ENCODE measurements around the gene SLC24A2.
"Not testable (repeated sequence)": the region's sequence is repeated elsewhere in the genome, so short reads cannot be mapped to it uniquely, and the experiment has no call there.

The SLC24A2 gene

DNA sequence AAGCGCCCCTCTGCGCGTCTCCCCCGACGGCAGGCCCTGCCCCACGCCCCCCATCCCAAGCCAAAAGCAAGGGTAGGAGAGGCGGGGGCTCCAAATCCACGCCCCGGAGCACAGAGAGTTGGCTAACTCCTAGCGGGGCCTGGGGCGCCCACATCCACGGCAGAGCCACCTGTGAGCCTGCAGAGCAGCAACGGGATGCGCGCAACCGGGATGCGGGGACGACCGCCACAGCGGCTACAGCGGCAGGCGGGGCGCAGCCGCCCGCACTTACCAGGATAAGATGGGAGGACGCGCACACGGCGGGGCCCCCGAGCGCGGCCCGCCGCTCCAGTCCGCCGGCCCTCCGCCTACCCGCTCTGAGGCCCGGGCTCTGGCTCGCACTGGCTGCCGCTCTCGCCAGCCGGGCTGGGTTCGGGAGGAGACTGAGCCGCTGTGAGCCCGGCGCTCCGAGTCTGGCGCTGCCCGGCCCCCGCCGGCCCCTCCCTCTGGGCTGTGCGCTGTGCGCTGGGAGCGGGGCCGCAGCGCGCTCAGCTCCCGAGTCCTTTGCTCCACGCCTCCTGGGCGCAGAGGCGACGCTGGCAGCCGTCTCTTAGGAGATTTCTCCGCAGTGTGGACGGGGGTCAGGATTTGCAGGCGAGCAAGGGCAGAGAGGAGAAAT, at the start of gene SLC24A2:
TSS of gene SLC24A2 (minus strand) at position 424 of the 658 bp plus-strand sequence.
- no peak for DNase-seq (ENCODE audit: extremely low read depth in 1 of 2, low read depth in 1 of 2)

DNA sequence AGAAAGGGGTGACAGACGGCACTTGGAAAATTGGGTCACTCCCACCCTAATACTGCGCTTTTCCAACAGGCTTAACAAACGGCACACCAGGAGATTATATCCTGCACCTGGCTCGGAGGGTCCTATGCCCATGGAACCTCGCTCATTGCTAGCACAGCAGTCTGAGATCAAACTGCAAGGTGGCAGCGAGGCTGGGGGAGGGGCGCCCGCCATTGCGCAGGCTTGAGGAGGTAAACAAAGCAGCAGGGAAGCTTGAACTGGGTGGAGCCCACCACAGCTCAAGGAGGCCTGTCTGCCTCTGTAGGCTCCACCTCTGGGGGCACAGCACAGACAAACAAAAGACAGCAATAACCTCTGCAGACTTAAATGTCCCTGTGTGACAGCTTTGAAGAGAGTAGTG, 44.5 kb upstream of the SLC24A2 start:
- not testable (repeated sequence) for DNase-seq (ENCODE audit: extremely low read depth in 1 of 2, low read depth in 1 of 2)

DNA sequence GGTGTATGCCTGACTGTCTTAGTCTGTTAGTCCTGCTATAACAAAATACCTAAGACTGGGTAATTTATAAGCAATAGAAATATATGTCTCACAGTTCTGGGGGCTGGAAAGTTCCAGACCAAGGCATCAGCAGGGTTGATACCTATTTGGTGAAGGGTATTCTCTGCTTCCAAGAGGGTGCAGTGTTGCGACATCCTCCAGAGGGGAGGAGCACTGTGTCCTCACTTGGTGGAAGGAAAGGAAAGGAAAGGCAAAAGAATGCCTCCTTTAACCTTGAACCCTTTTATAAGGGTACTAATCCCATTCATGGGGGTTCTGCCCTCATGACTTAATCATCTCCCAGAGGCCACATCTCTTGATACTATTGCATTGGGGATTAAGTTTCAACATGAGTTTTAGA, 42.0 kb upstream of the SLC24A2 start:
- DNase-seq (ENCODE audit: extremely low read depth in 1 of 2, low read depth in 1 of 2), result no peak

DNA sequence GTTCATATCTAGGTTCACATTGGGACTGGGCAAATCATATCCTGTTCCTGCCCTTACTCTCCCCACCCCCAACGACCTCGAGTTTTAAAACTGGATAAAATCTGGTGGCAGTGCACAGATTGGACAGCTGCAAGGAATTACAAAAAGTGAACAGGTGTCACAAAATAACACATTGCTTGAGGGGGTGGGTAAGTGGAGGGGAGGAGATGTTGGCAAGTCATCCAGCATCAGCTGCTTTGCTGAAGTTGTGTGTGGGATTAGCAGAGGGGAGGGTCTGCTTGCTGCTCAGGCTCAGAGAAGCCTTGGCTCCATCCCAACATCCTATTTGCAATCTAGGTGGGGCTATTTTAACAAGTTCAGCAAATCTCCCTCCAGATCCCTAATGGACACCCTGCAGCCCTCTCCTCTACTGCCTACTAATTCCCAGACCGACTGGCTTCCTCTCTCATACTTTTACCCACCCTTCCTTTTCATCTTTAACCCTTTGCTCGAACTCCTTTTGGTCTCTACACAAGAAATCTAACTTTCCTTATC, 39.8 kb upstream of the SLC24A2 start:
- DNase-seq (ENCODE audit: extremely low read depth in 1 of 2, low read depth in 1 of 2), result no peak

DNA sequence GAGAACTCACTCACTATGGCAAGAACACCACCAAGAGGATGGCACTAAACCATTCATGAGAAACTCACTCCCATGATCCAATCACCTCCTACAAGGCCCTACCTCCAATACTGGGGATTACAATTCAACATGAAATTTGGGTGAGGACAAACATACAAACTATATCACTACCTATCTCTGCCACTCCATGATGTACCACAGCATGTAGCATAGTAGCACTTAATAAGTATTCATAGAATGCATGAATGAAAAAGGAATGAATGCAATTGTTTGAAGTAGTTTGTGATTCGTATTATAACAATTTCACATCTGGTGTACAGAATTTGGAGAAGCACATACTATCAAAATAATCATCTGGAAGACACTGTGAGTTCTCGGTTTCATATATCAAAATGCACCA, 27.9 kb upstream of the SLC24A2 start:
- no peak for DNase-seq (ENCODE audit: extremely low read depth in 1 of 2, low read depth in 1 of 2)

DNA sequence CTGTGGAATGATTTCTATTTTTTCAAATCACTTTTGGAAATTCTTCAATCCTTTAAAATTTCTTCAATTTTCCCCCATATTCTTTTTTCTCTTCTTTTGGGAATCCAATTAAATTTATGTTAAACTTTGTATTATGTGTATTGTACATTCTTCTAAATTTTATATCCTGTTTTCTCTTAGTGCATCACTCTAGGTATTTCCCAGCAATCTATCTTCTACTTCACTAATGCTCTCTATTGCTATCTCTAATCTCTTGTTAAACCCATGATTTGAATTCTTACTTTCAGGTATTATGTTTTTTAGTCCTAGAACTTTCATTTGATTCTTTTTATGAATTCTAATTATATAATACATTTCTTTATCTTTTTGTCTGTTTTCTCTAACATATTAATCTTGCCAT, 23.4 kb upstream of the SLC24A2 start:
- DNase-seq (ENCODE audit: extremely low read depth in 1 of 2, low read depth in 1 of 2), result no peak

DNA sequence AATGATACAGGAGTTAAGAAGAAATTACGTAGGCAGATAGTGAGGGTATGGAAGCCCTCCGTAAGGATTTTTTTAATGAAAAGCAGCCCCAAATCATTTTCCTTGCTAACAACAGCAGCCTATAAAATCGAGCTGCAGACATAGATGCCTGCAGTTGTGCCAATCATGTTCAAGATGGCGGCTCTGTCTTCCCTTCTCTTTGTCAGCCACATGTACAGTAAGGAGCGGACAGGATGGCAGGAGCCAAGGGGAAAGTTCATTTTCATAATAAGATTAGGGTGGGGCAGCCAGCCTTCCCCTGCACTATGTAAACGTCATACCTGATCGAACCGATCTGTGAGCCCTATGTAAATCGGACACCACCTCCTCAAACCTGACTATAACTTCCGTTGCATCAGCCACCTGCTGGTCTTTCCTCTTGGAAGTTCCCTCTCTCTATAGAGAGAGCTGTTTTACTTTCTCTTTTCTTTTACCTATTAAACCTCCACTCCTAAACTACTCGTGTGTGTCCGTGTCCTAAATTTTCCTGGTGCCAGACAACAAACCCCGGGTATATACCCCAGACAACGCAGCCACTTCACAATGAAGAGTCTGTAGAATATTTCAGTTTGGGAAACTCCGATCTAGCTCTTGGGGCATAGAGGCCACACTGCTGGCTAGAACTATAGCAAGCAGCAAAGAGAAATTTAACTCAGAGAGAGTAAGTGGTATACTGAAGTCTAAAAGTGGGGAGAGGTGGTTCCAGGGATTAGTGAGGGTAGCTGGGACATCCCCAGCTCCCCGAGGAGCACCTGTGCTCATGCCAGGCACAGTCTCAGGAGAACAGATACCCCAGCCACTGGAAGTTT, 20.8 kb upstream of the SLC24A2 start:
- DNase-seq (ENCODE audit: extremely low read depth in 1 of 2, low read depth in 1 of 2), result no peak

DNA sequence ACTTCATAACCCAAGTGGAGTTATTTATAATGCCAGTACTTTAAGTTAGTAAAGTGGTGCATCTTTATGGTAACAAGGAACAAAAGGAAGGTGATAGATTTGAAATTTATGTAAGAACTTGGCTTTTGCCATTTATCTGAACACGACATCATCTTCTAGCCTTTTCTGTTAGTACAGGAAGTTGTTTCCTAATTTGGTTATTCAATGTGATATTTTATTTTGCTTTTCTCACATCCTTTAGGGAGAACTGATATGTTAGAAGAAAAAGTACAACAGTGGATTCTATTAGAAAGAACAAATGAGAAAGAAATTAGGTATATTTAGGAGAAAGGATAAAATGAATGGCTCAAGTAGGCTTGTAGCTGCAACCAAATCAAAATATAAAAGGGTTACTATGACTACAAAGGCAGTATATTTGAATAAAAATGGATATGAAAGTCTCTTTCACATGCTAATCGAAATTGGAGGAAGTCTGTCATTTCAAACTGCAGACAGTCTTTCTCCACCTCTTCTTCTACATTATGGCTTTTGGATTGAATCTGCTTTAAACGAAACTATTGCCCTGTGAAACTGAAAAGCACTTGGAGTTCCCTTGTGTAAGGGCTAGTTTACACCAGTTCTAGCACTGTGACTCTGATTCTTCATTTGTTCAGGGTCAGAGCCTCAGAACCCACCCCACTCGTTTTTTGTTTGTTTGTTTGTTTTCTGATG, 18.5 kb upstream of the SLC24A2 start:
- no peak for DNase-seq (ENCODE audit: extremely low read depth in 1 of 2, low read depth in 1 of 2)

DNA sequence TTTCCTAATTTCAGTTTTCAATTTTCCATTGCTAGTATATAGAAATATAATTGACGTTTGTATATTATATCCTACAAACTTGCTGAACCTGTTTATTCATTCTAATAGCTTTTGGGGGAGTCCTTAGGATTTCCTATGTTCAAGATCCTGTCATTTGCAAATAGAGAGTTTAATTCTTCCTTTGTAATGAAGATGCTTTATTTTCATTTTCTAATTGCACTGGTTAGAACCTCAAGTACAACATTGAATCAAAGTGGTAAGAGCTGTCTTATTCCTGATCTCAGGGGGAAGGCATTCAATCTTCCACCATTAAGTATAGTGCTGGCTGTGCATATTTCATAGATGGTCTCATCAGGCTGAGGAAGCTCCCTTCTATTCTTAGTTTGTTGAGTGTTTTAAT, 15.6 kb upstream of the SLC24A2 start:
- no peak for DNase-seq (ENCODE audit: extremely low read depth in 1 of 2, low read depth in 1 of 2)

DNA sequence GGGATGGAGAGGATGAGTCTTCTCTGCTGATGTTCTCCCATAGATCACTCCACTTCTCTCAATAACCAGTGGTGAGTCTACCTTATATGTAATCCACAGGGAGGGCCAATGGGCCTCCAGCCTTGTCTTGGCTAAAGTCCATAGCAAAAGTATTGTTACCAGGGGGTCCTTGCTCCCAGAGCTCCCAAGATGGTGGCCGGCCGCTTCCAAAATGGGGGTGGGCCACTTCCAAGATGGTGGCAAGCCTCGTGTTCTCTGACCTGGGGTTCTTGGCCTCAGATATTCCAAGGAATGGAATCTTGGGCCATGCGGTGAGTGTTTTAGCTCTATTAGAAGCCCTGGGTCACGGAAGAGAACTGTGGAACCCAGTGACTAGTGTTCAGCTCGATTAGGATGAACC, 12.0 kb upstream of the SLC24A2 start:
- DNase-seq (ENCODE audit: extremely low read depth in 1 of 2, low read depth in 1 of 2), result no peak

DNA sequence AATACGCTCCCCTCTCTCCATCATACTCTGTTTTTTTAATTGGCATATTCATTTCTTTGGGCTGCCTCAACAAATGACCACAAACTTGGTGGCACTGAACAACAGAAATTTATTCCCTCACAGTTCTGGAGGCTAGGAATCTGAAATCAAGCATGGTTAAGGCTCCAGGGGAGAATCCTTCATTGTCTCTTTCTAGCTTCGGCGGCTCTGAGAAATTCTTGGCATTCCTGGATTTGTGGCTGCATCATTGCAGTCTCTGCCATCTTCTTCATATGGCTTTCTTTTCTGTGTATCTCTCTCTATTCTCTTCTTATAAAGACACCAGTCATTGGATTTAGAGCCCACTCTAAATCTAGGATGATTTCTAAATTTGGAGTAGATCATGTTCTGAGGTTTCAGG, 10.9 kb upstream of the SLC24A2 start:
- DNase-seq (ENCODE audit: extremely low read depth in 1 of 2, low read depth in 1 of 2), result no peak

DNA sequence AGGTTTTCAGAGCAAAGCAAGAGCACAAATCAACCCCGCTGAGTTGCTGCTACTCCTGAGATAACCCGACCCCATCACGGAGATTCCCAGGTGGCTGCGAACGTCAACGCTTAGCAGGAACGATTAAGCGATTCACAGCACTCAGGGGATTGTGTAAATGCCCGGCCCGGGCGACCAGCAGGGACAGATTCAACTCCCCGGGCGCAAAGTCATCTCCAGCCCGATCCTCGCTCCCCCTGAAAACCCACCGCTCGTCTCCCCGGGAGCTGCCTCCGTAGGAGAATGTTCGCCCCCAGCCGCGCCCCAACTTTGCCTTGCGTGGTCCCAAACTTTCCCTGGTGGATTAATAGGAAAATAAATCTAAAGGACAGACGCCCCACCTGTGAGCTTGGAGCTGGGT, 685 bp downstream of the SLC24A2 start:
- DNase-seq (ENCODE audit: extremely low read depth in 1 of 2, low read depth in 1 of 2), result no peak

DNA sequence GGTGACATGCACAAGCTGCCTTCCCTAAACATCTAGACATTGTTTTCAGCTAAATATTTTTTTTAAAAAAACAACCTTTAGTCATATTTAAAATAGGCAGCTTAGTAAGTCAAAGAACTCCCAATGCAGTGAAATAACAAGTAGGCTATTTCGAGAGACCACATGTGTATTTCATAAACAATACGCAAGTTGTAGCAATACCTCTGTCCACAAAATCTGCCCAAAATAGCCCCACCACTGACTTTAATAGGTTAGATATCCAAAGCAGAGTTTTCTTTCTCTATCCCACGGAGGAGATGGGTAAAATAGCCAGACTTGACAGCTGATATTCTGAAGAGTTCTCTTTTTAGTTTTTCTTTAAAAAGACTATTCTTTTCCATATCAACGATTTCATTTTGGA, 1.2 kb downstream of the SLC24A2 start:
- DNase-seq (ENCODE audit: extremely low read depth in 1 of 2, low read depth in 1 of 2), result no peak

DNA sequence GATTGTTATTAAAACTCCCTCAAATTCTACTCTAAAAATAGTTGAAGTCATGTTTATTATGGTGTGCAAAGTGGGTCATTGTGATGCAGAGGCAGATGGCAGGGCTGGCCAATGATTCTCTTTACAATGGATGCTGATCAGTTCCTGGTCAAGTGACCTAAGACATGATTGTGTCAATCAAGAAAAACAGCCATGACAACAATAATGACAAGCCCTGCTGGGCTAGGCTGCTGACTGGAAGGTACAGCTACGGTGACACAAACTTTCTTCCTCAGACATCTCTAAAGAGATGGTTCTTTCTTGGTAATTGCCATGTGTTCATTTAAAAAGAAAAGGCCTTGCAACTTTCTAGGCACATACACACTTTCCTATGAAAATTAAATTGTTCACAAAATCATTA, 3.6 kb downstream of the SLC24A2 start:
- no peak for DNase-seq (ENCODE audit: extremely low read depth in 1 of 2, low read depth in 1 of 2)

DNA sequence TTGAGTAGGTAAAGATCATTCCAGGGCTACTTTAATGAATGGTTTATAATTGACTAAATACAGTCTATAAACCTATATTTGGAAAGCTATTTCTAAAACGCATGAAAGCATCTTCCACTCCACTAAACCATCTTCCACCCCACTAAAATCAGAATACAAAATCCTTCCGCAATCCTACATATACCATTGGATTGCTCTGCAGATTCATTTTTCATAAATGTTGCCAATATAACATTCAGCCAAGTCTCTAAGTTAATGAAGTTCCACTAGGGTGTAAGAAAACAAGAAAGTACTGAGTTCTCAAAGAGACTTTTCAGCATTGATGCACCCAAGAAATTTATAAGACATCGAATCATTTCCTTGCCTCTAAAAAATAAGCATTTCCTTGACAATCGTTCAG, 4.7 kb downstream of the SLC24A2 start:
- DNase-seq (ENCODE audit: extremely low read depth in 1 of 2, low read depth in 1 of 2), result no peak

DNA sequence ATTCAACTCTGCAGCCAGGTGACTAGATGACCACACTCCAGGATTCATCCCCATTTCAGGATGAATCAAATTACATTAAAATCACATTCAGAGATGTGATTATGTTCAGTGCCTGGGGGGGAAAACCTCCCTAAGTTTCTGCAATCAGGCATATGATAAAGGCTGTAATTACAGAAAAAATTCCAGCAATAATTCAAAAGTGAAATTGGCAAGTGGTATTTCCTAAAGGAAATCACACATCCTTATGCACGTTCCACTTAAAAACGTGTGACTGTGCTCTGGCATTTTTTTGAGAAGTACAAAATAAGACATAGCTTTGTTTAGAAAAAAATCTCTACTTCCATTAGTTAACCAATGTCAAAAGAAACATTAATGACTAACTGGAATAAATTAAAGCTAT, 5.3 kb downstream of the SLC24A2 start:
- DNase-seq (ENCODE audit: extremely low read depth in 1 of 2, low read depth in 1 of 2), result no peak

DNA sequence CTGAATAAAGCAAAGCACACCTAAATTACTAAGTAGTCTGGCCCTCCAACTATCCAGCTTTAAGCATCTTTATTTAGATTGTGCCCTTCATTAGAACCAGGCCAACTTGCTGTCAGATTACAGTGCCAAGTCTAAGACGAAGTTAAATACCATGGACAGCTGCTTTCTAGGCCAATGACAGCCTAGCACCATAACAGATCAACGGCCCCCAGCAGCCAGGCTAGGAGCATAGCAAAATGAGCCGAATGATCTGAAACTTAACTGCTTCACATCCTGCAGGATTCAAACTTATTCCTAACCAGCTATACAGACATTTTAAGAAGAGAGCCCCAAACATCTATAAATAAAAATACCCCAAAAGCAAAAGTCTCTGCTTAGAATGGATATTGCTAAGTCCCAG, 6.8 kb downstream of the SLC24A2 start:
- DNase-seq (ENCODE audit: extremely low read depth in 1 of 2, low read depth in 1 of 2), result no peak

DNA sequence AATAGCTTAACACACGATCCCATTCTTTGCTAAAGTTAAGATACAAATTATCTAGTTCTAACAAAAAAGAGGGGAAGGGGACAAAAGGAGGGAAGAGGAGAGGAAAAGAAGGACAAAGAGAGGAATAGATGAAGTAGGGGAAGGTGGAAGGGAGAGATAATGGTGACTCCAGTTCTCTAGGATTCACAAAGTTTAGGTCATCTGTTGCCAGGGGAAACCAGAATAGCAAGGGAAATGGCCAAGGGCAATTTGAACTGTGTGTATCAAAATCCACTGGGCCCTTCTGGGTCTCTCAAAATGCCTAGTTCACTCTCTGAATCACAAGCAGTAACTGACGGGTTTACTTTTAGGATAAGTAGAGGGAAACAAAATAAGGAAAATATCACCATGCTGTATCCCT, 7.6 kb downstream of the SLC24A2 start:
- DNase-seq (ENCODE audit: extremely low read depth in 1 of 2, low read depth in 1 of 2), result no peak

DNA sequence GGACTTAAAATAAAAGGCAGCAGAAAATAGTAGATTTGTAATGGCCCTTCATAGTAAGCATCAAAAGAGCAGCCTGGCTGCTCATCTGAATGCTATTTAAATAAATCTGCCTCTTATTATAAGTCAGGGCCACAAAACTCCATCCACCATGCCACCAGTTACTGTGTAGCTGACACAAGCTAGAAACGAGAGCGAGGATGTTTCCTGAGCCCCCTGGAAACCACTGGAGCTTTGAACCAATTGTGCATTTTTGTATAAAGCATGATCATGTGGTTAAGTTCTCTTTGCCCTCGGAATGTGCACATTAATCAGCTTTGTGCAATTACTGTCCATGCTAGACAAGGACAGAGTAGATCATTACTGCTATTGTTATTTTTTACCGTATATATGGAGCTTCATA, 17.4 kb downstream of the SLC24A2 start:
- no peak for DNase-seq (ENCODE audit: extremely low read depth in 1 of 2, low read depth in 1 of 2)

DNA sequence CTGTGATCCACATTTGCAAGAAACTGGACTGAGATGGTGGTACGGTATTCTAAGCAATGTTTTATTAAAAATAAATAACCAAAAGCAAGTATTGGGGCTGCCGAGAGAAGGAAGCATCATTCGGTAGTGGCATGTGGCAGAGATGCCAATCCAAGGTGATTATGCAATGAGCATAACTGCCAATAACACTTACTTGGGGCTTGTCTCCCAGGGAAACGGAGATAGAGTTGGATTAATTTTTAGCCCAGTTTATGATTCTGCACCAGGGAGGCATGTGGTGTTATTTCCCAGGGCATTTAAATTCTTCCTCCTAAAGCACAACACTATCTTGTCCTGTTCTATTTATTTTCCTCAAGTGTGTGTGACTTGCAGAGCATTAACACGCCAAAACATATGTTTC, 17.9 kb downstream of the SLC24A2 start:
- no peak for DNase-seq (ENCODE audit: extremely low read depth in 1 of 2, low read depth in 1 of 2)

DNA sequence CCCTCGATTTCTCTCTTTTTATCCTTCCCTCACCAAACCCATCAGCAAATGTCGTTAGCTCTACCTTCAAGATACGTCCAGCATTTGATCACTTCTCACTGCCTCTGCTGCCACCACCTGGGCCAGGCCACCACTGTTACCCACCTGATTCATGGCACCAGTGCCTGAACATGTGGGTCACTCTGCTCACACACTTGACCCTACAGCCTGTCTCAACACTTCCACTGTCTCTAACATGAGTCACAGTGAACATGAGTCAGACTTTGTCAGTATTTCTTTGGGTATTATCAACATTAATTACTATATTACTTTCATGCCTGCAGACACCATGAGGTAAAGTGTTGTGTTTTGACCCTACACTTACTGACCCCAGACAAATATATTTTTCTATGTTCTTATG, 19.6 kb downstream of the SLC24A2 start:
- no peak for DNase-seq (ENCODE audit: extremely low read depth in 1 of 2, low read depth in 1 of 2)

DNA sequence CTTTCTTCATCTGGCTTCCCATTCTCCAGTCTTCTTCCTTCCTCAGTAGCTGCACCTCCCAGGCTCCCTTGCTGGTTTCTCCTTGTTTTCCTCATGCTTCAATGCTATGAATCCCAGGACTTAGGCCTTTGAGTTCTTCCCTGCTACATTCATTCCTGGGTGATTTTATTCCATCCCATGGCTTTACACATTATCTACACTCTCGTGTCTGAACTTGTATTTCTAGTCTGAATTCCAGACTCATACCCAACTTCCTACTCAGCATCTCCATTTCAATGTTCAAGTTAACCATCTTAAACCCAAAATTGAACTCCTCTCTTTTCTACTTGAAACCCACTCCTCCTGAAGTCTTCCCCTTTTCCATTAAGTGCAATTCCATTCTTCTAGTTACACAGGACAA, 20.0 kb downstream of the SLC24A2 start:
- DNase-seq (ENCODE audit: extremely low read depth in 1 of 2, low read depth in 1 of 2), result no peak
